Fibroblast of villous mesenchyme (primary cell): ENCODE data around the gene DERA. TPM values are rescaled to one million over a fixed set of nuclear protein-coding genes. Genes with fewer than 3 reads are reported as not detected.
"Not testable (repeated sequence)": the region's sequence is repeated elsewhere in the genome, so short reads cannot be mapped to it uniquely, and the experiment has no call there.

ENCODE experiments used
- DNase-seq: peaks from one replicate; pipeline ENCODE4 v3.0.0-alpha.2; 2010; ENCODE audit warnings: low read depth
- H3K4me3 ChIP-seq: 2 replicates; pipeline ENCODE4 v1.5.1; 2011; ENCODE audit warnings: low read depth, mild to moderate bottlenecking, low read length
- total RNA-seq: library from RNA; depleted of rRNA; stranded (reverse); fragments of >200 nt; gene quantifications from 2 replicates; pipeline ENCODE4 v1.2.3, GENCODE V29; 2012
- TF ChIP-seq, protein P1 (sequence below): IDR thresholded peaks from 2 replicates; pipeline ENCODE4 v1.5.1; 2012; ENCODE audit warnings: low read depth, mild to moderate bottlenecking, low read length; ENCODE audit not compliant: insufficient read depth

DERA gene
- total RNA-seq, 1 donor: 46.2 TPM

- TF ChIP-seq, protein P1, sequence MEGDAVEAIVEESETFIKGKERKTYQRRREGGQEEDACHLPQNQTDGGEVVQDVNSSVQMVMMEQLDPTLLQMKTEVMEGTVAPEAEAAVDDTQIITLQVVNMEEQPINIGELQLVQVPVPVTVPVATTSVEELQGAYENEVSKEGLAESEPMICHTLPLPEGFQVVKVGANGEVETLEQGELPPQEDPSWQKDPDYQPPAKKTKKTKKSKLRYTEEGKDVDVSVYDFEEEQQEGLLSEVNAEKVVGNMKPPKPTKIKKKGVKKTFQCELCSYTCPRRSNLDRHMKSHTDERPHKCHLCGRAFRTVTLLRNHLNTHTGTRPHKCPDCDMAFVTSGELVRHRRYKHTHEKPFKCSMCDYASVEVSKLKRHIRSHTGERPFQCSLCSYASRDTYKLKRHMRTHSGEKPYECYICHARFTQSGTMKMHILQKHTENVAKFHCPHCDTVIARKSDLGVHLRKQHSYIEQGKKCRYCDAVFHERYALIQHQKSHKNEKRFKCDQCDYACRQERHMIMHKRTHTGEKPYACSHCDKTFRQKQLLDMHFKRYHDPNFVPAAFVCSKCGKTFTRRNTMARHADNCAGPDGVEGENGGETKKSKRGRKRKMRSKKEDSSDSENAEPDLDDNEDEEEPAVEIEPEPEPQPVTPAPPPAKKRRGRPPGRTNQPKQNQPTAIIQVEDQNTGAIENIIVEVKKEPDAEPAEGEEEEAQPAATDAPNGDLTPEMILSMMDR: no peak
- no peak overlapping the region for H3K4me3 ChIP-seq
- DNase-seq: no peak
These were observed 124.9 kb downstream of the DERA start for GRCh38 chr12:16036073-16036472.

GRCh38 chr12:16037533-16037932, 126.4 kb downstream of the DERA start:
- no peak for DNase-seq
- TF ChIP-seq, protein P1: no peak
- H3K4me3 ChIP-seq: no peak overlapping the region

DNA sequence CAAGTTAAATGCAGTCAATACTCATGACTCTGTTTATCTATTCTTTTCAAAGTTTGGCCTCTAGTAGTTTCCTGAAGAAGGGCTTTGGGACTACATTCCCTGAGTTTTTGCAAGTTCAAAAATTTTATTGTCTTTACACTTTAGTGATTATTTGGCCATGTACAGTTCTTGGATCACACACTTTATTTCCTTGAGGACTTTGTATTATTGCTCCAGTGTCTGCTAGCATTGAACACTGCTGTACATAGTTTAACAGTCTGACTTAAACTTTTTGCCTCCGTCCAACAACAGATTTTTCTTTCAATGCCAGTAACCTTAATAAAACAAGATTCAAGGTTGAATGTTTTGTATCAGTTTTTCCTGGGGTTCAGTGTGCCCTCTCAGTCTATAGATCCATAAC, 132.3 kb downstream of the DERA start:
- TF ChIP-seq, protein P1: no peak
- H3K4me3 ChIP-seq: no peak overlapping the region
- no peak for DNase-seq

DNA sequence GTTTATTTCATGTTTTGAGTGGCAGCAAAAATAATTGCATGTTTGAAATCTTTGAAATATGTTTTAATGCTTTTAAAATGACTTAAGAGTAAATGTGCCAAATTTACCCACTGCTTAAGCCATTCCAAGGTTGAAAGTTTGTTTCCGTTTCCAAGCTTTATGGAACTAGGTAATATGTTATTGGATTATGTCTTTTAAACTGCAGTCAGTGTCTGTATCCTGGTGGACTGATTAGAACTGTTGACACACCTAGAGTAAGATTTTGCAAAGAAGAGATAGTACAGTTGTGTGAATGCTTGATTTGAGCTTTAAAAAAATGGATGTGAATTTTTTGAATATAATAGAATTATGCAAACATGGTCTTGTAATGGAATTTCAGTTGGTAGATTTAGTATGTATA, 135.1 kb downstream of the DERA start:
- H3K4me3 ChIP-seq: no peak overlapping the region
- TF ChIP-seq, protein P1: no peak
- DNase-seq: no peak

DNA sequence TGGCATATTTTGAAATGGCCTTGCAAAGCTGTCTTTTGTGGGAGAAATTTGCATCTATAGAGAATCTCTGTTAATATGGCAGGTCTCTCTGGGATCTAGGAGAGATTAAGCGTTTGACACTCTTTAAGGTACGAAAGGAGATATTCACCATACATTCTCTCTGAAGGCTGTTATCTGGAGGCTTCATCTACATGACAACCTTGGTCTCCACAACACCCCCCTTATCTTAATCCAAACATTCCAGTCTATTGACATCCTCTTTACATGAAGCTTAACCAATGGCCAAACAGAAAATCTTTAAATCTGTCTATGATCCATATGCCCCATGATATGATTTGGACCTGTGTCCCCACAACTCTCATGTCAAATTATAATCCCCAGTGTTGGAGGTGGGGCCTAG, 137.4 kb downstream of the DERA start:
- H3K4me3 ChIP-seq: no peak overlapping the region
- DNase-seq: no peak
- TF ChIP-seq, protein P1: no peak

DNA sequence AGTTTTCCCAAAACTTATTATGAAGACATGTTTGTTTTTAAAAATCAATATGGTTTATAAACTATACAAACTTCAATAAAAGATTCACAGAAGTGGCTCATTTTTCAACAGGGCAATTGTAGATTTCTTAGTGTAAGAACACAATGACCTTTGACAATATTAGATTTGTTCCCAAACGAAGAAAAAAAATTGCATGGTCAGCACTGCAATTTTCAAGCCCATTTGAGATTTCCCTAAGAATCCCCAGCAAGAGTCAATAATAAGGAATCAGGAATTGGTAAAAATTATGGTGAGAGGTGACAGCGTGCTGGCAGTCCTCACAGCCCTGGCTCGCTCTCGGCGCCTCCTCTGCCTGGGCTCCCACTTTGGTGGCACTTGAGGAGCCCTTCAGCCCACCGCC, 145.8 kb downstream of the DERA start:
- no peak for DNase-seq
- H3K4me3 ChIP-seq: no peak overlapping the region
- TF ChIP-seq, protein P1: no peak

GRCh38 chr12:16057351-16057751, 146.2 kb downstream of the DERA start:
- not testable (repeated sequence) for DNase-seq

DNA sequence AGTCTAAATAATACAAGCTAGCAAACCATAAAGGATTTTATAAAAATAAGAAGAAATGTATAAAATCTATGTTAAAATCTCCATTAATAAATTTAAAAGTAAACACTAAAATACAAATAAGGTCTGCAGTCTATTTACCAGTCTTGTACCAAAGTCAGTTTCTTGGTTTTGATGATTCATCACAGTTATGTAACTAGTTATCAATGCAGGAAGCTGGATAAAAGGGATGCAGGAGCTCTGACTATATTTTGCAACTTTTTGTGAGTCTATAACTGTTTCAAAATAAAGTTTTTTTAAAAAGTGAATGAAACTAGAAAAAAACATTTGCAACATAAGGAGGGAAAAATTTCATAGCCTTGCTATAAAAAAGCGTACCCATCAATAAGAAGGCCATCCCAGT, 151.5 kb downstream of the DERA start:
- DNase-seq: peak; percentile 11
- TF ChIP-seq, protein P1: no peak
- H3K4me3 ChIP-seq: no peak overlapping the region

More at GRCh38 chr12:16057351-16057751, 146.2 kb downstream of the DERA start:
- H3K4me3 ChIP-seq: peak overlapping the region; percentile 29
